HG03159 (cell line): ENCODE data around the gene CHRNB1.

Experiments used
- ATAC-seq: cut with Tn5 transposase; IDR thresholded peaks from one replicate; pipeline ENCODE4 v1.9.1; 2021; ENCODE audit warnings: mild to moderate bottlenecking, moderate library complexity; ENCODE audit not compliant: unreplicated experiment

Gene CHRNB1

DNA sequence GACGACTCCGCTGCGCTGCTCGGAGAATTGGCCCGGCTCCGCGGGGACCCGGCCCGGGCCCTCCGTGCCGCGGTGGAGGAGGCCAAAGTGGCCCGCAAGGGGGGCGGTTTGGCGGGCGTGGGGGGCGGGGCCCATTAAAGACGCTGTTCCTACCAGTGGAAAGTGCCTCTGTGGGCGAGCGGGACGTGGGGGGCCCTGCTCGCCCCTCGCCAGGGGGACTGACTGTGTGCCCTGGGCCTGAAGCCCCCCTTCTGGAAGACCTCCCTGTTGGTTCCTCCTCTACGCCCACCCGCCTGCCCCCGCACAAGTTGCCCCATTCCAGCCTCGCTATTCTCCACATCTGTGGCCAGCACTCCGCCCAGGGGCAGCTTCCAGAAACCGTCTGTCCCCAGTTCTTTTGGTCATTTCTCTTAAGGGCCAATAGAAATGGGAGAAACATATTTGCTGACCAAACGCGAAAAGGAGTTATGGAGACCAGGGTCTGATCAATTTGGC is 7.4 kb upstream of the CHRNB1 start:
- ATAC-seq: no peak

DNA sequence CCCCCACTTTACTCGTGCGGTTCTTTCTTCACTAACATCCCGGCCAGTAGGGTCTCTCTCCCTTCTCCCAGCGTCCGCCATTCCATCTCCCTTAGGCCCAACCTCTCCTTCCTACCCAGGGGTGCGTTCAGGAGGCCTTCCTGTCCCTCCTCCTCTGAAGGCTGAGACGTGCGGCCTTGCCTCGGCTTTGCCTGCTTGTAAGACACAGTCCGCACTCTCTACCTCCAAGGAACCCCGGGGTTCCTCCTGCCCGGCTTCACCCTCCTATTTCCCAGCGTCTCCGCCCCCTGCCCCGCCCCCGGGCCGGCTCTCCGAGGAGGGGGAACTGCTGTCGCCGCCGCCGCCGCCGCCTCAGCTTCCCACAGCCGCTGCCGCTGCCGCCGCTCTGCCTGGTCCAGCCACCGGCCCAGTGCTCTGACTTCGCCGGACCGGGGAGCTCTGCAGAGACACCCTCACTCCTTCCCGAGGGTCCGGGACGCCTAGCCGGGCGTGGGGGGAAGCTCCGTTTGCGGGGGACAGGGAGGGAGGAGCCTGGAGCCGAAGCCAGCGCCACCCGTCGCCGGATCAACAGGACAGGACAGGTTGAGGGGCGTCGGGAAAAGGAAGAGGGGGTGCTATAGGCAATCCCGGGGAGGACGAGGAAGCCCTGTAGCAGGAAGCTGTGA is 6.8 kb upstream of the CHRNB1 start:
- no peak for ATAC-seq

DNA sequence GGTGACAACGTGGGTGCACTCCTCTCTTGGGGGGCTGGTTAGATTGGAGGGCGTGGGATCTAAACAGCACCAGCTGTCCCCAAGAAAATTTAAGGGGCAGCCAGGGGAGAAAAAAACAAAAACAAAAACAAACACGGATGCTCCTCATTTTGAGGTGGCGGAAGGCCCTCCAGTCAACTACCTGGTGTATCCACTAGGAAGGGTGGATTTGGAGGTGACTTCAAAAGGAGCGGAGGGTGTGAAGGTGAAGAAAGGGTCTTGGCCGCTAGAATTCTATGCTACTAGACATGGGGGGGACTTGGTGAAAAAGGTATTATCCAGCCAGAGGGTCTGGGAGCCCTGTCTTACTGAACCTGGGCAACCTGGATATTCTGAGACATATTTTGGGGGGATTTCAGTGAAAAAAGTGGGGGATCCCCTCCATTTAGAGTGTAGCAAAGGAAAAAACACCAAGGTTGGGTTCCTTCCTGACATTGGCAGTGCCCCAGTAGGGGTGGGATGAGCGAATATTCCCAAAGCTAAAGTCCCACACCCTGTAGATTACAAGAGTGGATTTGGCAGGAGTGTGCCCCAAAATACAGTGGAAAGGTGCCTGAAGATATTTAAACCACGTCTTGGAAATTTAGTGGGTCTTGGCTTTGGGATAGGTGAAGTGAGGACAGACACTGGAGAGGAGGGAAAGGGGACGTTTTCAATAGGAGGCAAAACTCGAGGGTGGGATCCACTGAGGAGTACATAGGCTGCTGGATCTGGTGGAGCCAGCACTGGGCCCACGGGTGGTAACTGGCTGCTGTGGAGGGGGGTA is 6.0 kb upstream of the CHRNB1 start:
- ATAC-seq: no peak

DNA sequence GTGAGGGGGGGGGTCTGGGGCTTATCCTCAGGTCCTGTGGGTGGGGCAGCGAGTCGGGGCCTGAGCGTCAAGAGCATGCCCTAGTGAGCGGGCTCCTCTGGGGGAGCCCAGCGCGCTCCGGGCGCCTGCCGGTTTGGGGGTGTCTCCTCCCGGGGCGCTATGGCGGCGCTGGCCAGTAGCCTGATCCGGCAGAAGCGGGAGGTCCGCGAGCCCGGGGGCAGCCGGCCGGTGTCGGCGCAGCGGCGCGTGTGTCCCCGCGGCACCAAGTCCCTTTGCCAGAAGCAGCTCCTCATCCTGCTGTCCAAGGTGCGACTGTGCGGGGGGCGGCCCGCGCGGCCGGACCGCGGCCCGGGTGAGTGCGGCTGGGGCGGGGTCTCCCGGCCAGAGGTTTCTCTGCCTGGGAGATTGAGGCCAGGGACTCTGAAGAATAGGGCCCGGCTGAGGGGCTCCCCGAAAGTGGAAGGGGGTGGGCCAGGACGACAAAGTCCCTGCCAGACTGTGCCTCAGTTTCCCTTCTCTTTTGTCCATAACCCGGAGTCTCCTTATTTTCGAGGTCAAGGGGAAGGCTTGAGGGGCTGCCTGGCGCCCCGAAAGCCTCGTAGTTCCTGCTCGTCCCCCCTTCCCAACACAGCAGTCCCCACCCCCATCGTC is 5.3 kb upstream of the CHRNB1 start, which contains the start of gene FGF11:
Gene FGF11, plus strand, starts transcription at position 51 of the 651 bp plus-strand sequence. Its CDS starts 109 bp downstream, at position 160.
- no peak for ATAC-seq

DNA sequence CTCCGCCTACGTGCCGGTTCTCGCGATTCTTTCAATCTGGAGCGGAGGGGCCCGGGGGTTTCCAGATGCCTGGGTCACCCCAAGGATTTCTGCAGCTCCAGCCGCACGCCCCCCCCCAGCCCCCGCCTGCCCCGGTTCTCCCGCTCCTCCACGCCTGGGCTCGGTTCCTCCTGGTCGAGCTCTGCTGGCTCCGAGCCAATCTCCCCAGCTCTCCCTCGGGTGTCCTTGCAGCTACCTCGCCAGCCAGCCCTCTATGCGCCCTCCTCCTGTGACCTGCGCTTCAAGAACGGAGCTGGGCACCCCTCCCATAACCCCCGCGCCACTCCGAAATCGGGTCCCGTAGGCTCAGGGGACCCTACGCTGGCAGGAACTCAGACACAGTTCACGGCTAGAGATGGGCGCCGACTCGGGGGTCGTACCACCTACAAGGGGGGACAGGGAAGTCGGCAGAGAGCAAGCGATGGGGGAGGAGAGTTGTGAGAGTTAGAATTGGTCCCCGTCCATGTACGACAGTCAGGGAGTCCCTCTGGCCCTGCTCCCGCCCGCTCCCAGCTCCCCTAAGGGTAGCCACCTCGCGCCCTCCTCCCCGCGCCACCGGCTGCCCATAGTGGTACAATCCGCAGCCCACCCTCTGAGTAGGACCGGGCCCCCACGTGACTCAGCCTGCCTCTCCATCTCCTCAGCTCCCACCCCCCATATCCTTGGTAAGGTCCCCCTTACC is 4.6 kb upstream of the CHRNB1 start:
- ATAC-seq: no peak

DNA sequence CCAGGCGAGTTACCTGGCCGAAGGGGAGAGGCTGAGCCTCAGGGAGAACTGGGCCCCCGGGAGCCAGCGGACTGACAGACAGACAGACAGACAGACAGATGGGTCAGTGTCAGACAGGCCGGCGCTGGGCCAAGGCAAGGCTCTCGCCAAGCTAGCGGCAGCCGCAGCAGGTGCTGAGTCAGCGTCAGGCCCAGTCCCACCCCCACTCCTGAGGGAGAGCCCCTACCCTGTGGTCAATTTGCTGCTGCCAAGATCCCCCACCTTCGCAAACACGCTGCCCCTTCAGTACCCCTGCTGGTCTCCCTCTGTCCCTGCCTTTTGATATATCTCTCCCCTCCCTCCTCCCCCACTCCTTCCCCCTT is 4.0 kb upstream of the CHRNB1 start:
- ATAC-seq: no peak

DNA sequence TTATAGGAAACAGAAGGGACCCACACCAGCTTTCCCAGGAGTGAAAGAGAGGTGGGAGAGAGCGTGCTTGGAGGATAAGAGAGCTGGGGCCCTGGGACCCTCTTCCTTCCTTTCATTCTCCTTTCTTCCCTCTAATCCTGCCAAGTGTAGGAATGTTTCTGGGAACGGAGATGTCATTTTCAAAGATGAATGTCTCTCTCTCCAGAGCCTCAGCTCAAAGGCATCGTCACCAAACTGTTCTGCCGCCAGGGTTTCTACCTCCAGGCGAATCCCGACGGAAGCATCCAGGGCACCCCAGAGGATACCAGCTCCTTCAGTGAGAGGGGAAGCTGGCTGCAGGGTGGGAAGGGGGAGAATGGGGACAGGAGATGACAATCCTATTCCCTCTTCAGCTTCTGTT is 3.6 kb upstream of the CHRNB1 start:
- no peak for ATAC-seq

DNA sequence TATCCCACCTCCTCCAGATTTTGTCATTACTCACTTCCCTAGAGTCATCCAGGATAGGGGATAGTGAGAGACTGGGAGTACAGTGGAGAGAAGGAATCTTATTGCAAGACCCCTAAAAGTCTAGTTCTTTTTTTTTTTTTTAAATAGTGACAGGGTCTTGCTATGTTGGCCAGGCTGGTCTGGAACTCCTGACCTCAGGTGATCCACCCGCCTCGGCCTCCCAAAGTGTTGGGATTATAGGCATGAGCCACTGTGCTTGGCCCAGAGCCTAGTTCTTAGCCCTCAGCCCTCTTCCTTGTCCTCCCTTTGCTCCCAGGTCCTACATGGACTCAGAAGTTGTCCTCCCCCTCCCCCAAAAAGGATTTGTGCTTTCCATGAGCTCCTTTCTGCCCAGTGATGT is 2.7 kb upstream of the CHRNB1 start:
- ATAC-seq: no peak

DNA sequence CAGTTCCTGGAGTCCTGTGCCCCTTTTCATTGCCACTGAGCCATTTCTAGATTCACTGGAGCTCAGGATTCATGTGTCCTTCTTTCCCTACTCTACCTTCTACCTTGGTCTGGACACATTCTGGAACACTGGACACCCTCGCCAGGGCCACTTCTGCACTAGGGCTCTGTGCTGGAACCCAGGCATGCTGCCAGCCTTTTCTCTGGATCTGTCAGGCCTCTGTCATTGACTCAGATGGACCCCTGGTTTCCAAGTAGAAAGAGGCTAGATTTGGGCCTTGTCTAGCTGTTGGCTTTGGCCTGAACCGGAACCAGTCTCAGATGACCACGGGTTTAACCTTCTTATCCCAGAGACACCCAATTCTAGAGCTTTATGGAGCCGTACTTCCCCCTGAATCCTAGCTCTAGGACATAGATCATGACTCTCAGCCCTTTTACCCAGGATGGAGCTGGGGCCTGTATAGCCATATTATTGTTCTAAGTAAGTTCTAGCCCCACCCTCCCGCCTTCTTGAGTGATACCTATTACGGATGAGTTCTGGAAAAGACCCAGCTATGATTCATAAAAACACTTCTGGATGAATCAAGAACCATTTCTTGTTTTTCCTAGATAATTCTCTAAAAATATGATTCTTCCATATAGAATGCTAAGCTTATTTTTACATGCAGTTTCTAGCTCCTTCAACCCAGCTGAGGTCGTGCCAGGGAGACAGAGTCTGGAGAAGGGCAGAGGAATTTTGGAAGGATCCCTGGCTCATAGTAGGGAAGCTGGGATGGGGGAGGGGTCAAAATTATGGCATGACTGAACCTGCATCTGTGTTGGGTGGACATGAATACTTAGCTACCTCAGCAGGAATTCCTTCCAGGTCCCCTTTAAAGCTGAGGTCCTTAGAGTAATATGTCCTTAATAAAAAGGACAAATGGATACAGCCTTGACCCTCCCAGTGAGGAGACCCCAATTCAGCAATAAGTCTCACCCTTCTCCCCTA is 1.1 kb upstream of the CHRNB1 start:
- no peak for ATAC-seq

DNA sequence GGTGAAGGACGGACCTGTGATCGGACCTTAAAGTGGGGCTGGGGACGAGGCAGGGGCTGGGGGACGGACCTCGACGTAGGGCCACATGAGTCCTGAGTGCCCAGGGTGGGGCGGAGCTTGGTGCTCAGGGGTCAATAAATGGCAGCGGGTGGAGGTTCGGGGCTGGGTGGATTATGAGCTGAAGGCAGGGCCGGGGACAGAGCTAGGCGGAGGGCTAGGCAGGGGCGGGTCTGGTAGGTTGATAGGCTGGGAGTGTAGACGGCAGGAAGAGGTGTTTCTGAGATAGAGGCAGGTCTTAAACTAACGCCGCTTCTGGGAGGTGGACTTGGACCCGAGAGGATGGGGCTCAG is 733 bp downstream of the CHRNB1 start:
- ATAC-seq: no peak

DNA sequence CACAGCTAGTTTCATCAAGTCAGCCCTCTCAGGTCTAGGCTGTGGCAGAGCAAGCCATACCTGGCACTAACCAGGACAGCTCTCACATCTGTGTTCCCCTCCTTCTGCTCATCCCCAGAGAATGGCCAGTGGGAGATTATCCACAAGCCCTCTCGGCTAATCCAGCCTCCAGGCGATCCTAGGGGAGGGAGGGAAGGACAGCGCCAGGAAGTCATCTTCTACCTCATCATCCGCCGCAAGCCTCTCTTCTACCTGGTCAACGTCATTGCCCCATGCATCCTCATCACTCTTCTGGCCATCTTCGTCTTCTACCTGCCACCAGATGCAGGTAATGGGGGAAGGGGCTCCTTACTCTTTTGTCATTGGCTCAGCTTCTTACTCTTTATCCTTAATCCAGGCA is 3.6 kb downstream of the CHRNB1 start:
- ATAC-seq: no peak

DNA sequence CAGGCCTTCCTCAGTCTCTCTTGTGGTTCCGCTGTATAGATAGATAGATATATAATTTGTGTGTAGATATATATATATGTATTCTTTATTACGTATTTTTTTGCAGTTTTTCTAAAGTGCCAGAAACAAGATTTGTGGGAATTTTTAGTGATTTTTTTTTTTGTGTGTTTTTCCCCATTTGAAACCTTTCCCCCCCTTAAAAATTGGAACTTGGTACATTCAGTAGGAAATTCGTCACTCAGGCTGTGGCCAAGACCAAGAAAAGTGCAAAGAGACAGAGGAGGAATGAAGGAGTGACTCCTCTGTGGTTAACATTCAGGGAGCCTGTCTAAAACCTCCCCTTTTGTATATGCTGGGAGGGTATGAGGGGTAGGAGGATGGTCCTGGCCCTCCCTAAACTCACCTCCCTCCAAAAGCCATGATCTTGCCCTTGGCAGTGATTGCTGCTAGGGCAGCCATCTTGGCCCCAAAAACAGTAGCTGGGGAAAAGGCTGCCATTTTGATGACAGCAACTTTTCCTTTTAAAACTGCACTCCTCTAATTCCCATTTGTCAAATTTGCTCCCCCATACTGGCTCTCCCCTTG is 15.2 kb downstream of the CHRNB1 start:
- ATAC-seq: no peak

DNA sequence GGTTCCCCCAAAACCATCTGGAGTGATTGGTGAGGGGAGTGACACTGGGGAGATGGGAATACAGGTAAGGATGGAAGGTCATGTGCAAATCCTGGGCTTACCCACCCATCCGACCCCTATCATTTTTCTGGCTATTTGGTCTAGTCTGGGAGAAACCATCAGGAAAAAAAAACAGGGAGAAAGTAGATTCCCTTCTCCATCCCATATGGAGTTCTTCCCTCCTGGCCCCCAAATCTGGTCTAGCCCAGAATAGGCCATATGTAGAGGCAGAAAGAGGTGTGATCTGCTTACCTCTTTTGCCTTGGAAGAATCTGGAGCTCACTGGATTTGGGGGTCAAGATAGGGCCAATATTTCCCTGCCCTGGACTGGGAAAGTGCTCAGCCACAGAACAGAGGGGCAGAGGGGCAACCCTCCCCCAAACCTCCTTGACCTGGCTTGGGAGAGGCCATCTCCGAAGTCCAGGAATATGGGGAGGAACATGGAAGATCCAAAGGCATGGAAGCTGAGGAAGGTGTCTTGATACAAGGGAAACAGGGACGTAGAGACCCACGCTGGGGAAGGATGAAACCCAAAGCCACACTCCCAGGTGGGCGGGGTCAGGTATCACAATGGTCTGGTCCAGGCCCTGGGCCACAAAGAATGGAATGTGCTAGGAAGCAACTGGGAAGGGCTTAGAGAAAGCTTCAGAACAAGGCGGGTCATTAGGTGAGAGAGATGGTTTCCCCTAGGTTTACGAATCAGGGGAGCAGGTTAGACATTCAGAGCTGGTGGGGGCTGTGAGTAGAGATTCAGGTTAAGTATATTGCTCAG is 16.2 kb downstream of the CHRNB1 start:
- ATAC-seq: no peak

DNA sequence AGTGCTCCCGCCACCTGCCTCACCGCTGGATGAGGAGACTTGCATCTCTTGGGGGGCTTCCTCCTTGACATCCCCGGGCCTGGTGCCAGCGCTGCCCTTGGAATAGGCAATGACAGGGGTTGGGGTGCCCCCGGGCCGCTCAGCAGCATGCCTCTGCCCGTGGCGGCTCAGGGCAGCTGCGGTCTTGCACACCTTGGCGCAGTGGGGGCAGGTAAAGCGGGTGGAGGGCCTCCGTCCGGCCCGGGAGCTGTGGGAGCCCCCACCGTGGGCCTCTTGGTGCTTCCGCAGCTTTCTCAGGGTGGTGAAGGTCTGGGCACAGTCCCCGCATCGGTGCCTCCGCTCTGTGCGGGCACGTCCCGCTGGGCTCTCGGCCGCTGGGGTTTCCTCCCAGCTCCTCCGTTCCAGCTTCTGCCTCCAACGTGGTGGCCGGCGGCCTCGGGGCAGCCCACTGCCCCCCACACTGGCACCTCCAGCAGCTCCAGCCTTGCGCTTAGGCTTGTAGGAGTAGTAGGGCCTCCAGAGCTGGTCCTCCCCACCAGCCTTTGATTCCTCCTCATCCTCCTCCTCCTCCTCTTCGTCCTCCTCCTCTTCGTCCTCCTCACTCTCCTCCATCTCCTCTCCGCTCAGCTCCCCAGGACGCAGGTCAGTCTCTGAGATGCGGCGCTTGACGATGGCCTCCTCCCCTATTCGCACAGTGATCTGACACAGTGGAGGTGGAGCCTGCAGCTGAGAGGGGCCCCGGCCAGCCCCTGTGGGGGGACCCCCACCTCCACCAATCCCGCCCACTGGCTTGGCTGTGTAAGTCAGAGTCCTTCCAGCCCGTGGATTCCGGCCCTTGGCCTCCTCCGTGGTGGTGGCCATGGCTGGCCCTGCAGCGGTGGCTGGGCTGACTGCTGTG is 17.9 kb downstream of the CHRNB1 start:
- no peak for ATAC-seq

DNA sequence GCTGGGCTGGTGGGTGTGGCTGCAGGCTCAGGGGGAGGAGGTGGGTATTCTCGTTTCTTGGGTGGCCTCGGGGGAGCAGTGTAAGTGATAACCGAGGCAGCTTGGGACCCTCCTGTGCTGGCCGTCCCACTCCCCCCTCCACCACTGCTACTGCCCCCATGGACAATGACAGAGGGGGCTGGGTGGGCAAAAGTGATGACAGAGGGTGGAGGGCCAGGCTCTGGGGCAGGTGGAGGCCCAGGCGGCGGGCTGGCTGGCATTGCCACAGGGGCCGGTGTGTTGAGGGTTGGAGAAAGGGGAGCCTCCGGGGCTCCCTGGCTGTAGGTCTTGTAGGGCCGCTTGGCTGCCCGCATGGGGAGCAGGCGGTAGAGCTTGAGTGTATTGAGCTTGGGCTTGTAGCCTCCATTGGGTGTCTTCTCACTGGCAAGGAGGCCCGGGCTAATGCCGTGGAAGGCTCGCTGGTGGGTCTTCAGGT is 18.5 kb downstream of the CHRNB1 start:
- no peak for ATAC-seq

DNA sequence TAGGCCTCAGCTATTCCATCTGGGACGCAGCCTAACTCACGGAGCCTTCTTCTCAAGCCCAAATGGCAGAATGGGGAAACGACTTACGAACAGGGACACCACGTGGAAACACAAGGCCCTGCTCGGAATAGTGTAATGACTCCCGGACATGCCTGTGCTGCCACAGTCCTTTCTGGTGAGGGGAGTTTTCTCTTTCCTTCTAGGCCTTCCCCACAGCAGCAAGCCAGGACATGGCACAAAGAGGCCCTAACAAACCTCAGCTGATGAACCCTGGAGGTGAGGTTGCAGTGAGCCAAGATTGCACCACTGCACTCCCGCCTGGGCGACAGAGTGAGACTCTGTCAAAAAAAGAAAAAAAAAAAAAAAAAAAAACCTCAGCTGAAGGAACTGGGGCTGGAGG is 19.2 kb downstream of the CHRNB1 start:
- no peak for ATAC-seq

DNA sequence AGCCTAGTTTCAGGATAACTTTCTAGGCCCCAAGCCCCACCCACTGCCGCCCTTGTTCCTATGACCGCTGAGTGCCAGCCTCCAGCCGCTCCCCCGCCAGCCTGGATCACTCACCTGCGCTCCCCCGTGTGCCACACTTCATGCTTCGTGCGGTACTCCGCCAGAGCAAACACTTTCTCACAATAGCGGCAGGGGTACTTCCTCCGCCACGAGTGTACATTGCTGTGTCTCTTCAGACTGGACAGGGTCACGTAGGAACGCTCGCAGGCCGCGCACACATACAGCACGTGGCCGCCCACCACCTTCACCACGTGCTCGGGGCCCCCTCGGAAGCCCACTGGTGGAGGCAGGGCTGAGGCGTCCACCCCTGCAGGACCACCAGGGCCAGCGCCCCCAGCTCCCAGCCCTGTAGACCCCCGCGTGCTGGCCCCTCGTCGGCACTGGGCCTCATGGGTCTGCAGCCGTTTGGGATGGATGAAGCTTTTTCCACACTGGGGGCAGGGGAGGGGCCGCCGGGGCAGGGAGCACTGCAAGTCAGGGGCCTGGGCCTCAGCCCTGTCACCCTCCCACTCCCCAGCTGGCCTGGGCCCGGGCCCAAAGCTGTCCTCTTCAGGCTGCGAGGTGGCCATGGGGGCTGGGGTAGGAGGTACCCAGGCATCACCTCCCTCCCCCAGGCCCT is 20.9 kb downstream of the CHRNB1 start:
- ATAC-seq: no peak
